Glutamatergic neuron (in vitro differentiated cells): ENCODE measurements around the gene LDLRAD4. TPM values are rescaled to one million over a fixed set of nuclear protein-coding genes. Genes with fewer than 3 reads are reported as not detected.

Source experiments
- DNase-seq: peaks from one replicate; pipeline ENCODE4 v3.0.0; 2022
- H3K27ac Mint-ChIP-seq: one replicate; pipeline ENCODE4 v1.8.0; 2020; ENCODE audit warnings: mild to moderate bottlenecking, mixed read lengths, inconsistent platforms; ENCODE audit not compliant: unreplicated experiment
- H3K27me3 Mint-ChIP-seq: one replicate; pipeline ENCODE4 v1.8.0; 2020; ENCODE audit warnings: mild to moderate bottlenecking, moderate library complexity, mixed read lengths, inconsistent platforms; ENCODE audit not compliant: unreplicated experiment
- H3K36me3 Mint-ChIP-seq: one replicate; pipeline ENCODE4 v1.8.0; 2020; ENCODE audit warnings: mild to moderate bottlenecking, mixed read lengths, inconsistent platforms; ENCODE audit not compliant: unreplicated experiment
- H3K4me1 Mint-ChIP-seq: one replicate; pipeline ENCODE4 v1.8.0; 2020; ENCODE audit warnings: mild to moderate bottlenecking, low read depth, mixed read lengths, inconsistent platforms; ENCODE audit not compliant: unreplicated experiment
- H3K4me3 Mint-ChIP-seq: one replicate; pipeline ENCODE4 v1.8.0; 2020; ENCODE audit warnings: mild to moderate bottlenecking, mixed read lengths, inconsistent platforms; ENCODE audit not compliant: unreplicated experiment
- H3K9me3 Mint-ChIP-seq: one replicate; pipeline ENCODE4 v1.8.0; 2020; ENCODE audit warnings: mild to moderate bottlenecking, moderate library complexity, mixed read lengths, inconsistent platforms; ENCODE audit not compliant: unreplicated experiment
- CTCF ChIP-seq: fragments of 200-600 bp; sonication (generic); IDR thresholded peaks from one replicate; pipeline ENCODE4 v1.5.0; 2021; ENCODE audit not compliant: partially characterized antibody, unreplicated experiment
- total RNA-seq: library from RNA; stranded (reverse); fragmentation: NEBNext Ultra II Directional; extraction: Animal tissue kit (Norgen Biotek cat#: 25700); gene quantifications from one replicate; pipeline ENCODE4 v1.2.1, GENCODE V29; 2021; ENCODE audit not compliant: unreplicated experiment

Gene LDLRAD4
- total RNA-seq, 1 donor from 2014 or later, result 0.29 TPM

GRCh38 chr18:13643261-13643751 lies 424.7 kb downstream of the LDLRAD4 start:
- TF ChIP-seq CTCF, result no peak
- H3K27me3 Mint-ChIP-seq, result peaks cover 7% of the 10 kb centered on the region
- no peak overlapping the region for H3K4me3 Mint-ChIP-seq
- DNase-seq, result no peak
- H3K36me3 Mint-ChIP-seq, result peaks cover 6% of the 10 kb centered on the region
- peaks cover 5% of the 10 kb centered on the region for H3K9me3 Mint-ChIP-seq
- peaks cover 3% of the 10 kb centered on the region for H3K4me1 Mint-ChIP-seq
- no peak overlapping the region for H3K27ac Mint-ChIP-seq

- Mint-ChIP-seq H3K27me3 (peaks cover 7% of the 10 kb centered on the region), H3K4me3 (no peak overlapping the region), H3K36me3 (peaks cover 6% of the 10 kb centered on the region), H3K9me3 (peaks cover 5% of the 10 kb centered on the region), H3K27ac (no peak overlapping the region), H3K4me1 (peaks cover 3% of the 10 kb centered on the region)
- DNase-seq, result no peak
- no peak for TF ChIP-seq CTCF
Measured at GRCh38 chr18:13645093-13645492, 426.5 kb downstream of the LDLRAD4 start.

GRCh38 chr18:13646633-13647032 lies 428.1 kb downstream of the LDLRAD4 start:
- no peak for TF ChIP-seq CTCF
- Mint-ChIP-seq H3K9me3 (no peaks in the 10 kb centered on the region), H3K27me3 (no peaks in the 10 kb centered on the region), H3K4me3 (no peak overlapping the region), H3K27ac (no peak overlapping the region), H3K4me1 (peaks cover 1% of the 10 kb centered on the region), H3K36me3 (no peaks in the 10 kb centered on the region)
- no peak for DNase-seq

GRCh38 chr18:13647761-13648160 lies 429.2 kb downstream of the LDLRAD4 start:
- H3K4me3 Mint-ChIP-seq, result no peak overlapping the region
- TF ChIP-seq CTCF, result no peak
- no peak for DNase-seq
- no peak overlapping the region for H3K27ac Mint-ChIP-seq
- H3K27me3 Mint-ChIP-seq, result no peaks in the 10 kb centered on the region
- no peaks in the 10 kb centered on the region for H3K36me3 Mint-ChIP-seq
- peaks cover 3% of the 10 kb centered on the region for H3K4me1 Mint-ChIP-seq
- H3K9me3 Mint-ChIP-seq, result no peaks in the 10 kb centered on the region

GRCh38 chr18:13649397-13650390 lies 431.1 kb downstream of the LDLRAD4 start:
- Mint-ChIP-seq H3K4me3 (no peak overlapping the region), H3K27ac (no peak overlapping the region), H3K27me3 (no peaks in the 10 kb centered on the region), H3K36me3 (no peaks in the 10 kb centered on the region), H3K9me3 (no peaks in the 10 kb centered on the region), H3K4me1 (peaks cover 18% of the 10 kb centered on the region)
- no peak for DNase-seq
- no peak for TF ChIP-seq CTCF
